ENCODE measurements around the gene HIVEP3.

The HIVEP3 gene

DNA sequence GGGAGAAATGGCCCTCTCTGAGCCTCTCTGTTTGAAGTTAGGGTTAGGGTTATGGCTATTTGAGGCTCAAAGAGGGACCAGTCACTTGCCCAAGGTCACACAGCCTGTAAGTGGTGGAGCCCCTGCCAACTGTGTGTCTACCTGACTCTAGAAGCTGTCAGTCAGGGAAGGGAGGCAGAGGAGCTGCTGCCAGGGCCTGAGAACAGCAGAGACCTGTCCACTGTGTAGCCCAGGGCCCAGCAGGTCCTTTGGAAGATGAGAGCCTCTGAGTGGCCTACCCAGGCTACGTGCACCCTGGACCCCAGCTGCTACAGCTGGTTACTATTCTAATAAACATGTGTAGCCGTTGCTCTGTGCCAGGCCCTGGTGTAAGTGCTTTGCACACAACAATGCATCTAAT, 419.1 kb downstream of the HIVEP3 start:
- TF ChIP-seq, protein P1, sequence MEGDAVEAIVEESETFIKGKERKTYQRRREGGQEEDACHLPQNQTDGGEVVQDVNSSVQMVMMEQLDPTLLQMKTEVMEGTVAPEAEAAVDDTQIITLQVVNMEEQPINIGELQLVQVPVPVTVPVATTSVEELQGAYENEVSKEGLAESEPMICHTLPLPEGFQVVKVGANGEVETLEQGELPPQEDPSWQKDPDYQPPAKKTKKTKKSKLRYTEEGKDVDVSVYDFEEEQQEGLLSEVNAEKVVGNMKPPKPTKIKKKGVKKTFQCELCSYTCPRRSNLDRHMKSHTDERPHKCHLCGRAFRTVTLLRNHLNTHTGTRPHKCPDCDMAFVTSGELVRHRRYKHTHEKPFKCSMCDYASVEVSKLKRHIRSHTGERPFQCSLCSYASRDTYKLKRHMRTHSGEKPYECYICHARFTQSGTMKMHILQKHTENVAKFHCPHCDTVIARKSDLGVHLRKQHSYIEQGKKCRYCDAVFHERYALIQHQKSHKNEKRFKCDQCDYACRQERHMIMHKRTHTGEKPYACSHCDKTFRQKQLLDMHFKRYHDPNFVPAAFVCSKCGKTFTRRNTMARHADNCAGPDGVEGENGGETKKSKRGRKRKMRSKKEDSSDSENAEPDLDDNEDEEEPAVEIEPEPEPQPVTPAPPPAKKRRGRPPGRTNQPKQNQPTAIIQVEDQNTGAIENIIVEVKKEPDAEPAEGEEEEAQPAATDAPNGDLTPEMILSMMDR (conservative IDR thresholded peaks at IDR 0.05; ENCODE audit: low read depth, low read length) = no peak
- no peak for DNase-seq (ENCODE audit: low read depth)
- no peak overlapping the region for H3K4me3 ChIP-seq (ENCODE audit: low read length)

DNA sequence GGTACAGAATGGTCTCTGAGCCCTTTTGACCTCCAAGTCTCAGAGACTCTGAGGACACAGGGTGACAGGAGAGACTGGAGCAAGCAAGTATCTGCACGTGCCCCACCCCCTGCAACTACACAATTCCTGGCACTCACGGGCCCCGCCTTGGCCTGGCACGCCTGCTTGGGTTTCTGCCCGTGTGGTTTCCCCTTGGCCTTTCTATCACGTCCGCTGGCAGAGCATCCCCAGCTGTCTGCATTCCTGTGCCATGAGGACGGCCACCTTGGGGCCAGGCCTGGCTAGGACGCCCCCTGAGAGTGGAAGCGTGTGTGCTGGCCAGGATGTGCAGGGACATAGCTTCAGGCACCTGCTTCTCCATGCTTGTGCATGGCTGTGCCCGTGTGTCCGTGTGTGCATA, 419.9 kb downstream of the HIVEP3 start:
- no peak for DNase-seq (ENCODE audit: low read depth)
- no peak overlapping the region for H3K4me3 ChIP-seq (ENCODE audit: low read length)
- TF ChIP-seq, protein P1 (conservative IDR thresholded peaks at IDR 0.05; ENCODE audit: low read depth, low read length) = no peak

- DNase-seq (ENCODE audit: low read depth) = no peak
- TF ChIP-seq, protein P1 (conservative IDR thresholded peaks at IDR 0.05; ENCODE audit: low read depth, low read length) = no peak
- no peak overlapping the region for H3K4me3 ChIP-seq (ENCODE audit: low read length)
Measured at GRCh38 chr1:41498391-41498790, 420.3 kb downstream of the HIVEP3 start.

DNA sequence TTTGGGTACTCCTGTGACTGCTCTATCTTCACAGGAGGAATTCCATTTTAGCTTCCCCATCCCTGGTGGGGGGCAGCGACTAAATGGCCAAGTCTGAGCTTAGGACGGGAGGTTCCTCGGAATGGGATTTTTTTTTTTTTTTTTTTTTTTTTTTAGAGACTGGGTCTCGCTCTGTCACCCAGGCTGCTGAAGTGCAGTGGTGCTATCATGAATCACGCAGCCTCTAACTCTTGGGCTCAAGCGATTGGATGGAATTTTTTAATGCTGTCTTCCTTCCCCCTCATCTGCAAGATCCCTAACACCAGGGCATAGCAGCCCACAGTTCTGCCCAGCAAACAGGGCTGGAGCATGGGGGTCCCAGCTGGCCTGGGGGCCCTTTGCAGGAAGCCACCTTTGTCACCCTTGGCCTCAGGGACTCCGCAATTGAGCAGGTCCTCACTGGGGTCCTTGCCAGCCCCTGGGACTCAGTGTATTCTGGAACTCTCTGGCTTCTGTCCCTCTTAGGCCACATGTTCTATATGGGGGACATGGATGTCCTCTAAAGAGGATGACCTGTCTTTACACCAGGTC, 421.2 kb downstream of the HIVEP3 start:
- no peak for DNase-seq (ENCODE audit: low read depth)
- no peak overlapping the region for H3K4me3 ChIP-seq (ENCODE audit: low read length)
- TF ChIP-seq, protein P1 (conservative IDR thresholded peaks at IDR 0.05; ENCODE audit: low read depth, low read length) = no peak

- TF ChIP-seq, protein P1 (conservative IDR thresholded peaks at IDR 0.05; ENCODE audit: low read depth, low read length) = no peak
- no peak for DNase-seq (ENCODE audit: low read depth)
- no peak overlapping the region for H3K4me3 ChIP-seq (ENCODE audit: low read length)
Measured at GRCh38 chr1:41497056-41497440, 421.7 kb downstream of the HIVEP3 start.

DNA sequence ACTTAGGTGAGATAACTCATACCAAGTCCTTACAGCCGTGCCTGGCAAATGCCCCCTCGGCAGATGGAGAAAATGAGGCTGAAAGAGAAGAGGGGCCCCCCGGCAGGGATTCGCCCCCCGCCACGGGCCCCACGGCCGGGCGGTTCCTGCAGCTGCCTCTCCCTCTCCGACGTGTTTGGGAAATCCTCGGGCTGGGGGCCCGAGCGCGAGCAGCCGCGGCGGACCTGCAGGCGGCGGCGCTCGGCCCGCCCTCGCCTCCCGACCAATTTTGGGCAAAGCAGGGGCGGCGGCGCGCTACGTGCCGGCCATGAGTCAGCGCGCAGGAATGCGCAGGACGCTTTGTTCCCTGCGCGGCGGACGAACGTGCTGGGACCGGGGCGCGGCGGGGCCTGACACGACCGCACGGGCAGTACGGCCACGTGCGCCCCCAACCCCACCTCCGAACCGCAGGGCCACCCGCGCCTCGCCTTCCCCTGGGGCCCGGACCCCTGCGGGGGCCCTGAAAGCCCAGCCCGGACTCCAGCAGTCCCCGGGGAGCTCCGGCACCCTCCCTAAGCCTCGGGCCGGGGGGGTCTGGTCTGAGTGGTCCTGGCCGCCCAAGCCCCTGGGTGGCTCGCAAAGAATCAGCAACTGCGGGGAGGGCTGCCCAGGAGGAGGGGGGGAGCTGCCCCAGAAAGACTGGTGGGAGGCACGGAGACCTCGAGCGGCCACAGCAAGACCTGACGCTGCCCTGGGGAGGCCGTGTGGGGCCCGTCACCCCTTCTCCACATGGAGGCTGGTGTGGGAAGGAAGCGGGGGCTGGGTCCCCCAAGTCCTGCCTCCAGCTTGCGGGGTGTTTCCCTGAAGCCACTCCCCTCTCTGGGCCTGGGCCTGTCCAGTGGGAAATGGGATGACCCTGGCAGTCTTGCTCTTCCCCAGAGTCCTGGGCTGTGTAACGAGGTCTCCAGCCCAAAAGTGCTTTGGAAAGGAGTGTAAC, 422.4 kb downstream of the HIVEP3 start:
- TF ChIP-seq, protein P1 (conservative IDR thresholded peaks at IDR 0.05; ENCODE audit: low read depth, low read length) = no peak
- H3K4me3 ChIP-seq (ENCODE audit: low read length) = no peak overlapping the region
- peak; percentile 74 for DNase-seq (ENCODE audit: low read depth)

Measured in retinal pigment epithelial cell (primary cell).